Embryonic facial prominence (tissue), 1 donor: ENCODE data around the gene TMEM176B.

Source experiments
- DNase-seq: peaks from one replicate; pipeline ENCODE4 v3.0.0-alpha.2; 2016; ENCODE audit errors: extremely low spot score

The TMEM176B gene

DNA sequence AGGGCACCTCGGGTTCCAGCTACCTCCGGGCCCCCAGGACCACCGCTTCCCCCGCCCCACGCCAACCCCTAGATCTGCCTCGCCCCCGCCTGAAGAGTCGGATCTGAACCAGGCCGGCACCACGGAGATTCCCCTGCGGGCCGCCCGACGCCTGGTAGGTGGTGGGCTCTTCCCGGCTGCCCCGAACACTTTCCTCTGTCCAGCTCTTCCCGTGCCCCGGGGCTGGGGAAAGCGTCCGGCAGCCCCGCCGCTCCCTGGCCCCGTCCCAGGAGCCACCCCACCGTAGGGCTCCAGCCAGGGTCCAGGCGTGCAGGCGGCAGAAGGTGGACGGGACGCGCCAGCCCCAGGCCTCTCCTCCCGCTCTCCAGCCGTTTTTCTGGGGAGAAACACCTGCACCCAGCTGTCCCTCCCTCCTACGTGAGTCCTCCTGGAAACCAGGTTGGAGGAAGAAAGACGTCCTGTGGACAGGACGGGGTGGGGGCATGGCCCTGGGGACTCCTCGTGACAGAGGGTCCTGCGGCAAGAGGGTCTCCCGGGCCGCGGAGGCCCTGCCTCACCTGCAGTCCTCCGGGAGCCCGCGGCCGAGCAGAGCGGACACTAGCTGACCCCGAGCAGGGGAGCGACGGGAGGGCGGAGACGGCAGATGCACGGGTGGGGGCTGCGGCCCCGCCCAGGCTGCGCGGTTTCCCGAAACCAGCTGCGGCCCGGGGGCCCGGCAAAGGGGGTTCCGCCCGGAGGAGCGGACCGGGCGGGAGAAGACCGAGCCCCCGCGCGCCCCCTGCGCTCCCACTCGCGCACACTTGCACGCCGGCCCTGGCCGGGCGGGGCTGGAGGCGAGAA, at the start of gene TMEM176B:
Gene TMEM176B, minus strand, starts transcription at position 624 of the 840 bp plus-strand sequence. CDS start 3,795 bp downstream, outside the sequence.
- no peak for DNase-seq

DNA sequence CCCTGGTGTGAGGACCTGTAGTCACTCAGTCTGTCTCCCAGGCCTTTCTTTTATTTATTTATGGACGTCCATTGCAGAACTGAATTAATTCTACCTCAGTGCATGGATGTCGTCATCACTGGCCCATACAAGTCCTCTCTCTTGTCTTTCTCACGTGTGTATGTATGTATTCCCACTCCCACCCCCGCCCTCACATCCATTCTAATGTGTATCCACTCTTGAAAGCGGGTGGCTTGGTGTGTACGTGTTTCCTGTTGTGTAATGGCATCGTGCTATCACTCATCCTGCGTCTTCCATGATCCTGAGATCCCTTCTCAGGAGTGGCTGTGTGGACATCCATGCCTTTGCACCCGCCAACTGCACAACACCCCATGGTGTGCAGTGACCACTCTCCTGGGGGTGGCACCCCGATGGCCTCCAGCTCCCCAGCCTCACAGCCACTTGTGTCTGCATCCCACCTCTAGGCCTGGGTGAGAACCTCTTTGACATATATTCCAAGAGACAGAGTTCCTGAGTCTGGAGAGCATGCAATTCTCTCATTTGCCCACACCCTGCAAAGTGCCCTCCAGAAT, 49.1 kb upstream of the TMEM176B start:
- no peak for DNase-seq

DNA sequence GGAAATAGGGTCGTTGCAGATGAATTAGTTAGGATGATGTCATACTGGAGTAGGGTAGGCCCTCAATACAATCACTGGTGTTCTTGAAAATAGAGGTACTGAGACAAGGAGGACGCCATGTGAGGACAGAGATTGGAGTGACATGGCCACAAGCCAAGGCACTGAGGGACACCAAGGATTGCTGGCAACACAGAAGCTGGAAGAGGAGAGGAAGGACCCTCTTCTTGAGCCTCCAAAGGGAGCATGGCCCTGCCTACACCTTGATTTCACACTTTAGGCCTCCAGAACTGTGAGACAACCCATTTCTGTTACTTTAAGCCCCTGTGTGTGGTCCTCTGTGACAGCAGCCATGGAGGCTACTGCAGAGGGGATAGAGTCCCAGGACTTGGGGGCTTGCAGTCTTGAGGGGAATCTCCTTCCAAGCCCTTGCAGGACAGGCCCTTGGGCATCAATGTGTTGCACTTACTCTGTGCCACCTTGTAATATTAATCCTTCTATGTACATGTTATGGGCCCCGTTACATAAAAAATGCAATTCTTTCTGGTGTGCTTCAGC, 48.5 kb upstream of the TMEM176B start:
- DNase-seq, result no peak

DNA sequence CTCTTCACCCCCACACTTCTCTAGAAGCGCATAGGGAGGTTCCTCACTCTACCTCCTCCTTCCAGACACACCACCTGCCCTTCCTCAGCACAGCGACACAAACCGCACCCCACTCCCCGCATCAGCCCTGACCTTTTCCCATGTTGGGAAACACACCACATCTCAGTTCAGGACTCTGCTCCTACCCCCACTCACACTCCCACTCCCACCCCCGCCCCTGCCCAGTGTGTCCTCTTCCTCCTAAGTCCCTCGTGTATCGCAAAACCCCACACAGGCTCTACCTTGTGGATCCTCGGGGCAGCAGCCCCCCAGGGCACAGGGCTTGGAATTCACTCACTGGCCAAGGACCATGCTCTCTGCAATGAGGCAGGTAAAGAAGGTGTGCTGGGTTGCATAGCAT, 47.9 kb upstream of the TMEM176B start:
- no peak for DNase-seq

DNA sequence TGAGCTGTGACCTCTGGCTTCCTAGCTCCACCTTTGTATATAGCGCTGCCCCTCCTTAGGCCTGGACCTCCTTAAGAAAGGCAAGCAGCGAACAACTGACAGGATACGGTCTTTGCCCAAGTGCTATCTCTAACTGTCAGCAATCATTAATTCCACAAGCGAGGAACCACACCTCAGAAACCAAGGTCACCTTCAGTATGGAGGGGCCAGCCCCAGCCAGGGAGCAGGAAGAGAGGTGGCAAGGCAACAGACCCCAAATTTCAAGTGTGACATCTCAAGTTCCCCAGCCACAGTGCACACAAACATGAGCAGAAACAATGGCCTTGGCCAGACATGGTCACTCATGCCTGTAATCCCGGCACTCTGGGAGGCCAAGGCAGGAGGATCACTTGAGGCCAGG, 47.4 kb upstream of the TMEM176B start:
- DNase-seq, result no peak

DNA sequence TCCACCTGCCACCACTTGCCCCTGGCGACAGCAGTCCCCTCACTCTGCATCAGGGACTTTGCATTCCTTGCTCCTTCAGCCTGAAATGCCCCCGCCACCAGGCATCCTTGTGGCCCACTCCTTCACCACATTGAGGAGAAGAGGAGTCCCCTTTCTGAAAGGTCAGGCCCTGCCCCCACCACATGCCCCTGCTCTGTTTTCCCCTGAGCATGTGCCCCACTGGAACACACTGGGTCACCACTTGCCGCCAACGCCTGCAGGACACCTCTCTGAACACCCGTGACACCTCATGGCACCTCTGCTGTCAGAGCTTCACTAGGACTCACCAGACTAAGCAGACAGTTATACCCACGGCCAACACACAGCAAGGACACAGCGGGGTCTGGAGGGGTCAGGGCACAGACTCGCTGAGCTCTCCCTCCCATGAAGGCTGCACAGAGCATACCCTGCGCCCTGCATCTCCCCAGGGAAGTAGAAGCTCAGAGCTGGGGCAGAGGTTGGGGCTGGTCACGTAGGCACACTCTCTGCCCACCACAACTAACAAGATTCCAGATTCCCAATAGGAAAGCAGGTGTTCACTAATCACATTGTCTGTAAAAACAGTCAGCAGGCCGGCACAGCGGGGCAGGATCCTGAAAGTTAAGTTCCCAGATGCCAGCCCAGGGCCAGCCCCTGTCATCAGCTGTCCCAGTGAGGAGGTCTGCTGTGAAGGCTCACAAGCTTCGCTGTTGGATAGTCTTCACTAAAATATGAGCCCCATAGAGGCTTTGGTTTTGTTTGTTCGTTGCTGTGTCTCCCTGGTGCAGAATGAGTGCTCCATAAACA, 46.3 kb upstream of the TMEM176B start:
- no peak for DNase-seq

DNA sequence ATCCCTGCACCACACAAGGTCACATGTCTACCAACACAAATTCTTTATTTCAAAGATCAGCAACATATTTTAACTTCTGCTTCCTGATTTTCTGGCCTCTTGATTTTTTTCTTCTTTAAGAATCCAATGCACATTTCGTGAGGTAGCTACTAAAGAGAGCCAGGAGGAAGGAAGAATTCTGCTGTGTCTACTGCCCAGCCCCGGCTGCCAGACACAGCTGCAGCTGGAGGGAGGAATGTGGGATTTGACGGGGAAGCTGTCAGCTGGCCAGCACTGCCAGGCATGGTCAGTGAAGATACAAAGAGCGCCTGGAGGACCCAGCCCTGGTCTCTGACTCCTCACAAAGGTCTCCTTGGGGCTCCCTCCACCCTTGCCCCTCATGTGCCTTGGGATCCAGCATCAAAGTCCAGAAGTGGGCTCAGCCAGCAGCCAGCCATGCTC, 45.3 kb upstream of the TMEM176B start:
- DNase-seq, result no peak

DNA sequence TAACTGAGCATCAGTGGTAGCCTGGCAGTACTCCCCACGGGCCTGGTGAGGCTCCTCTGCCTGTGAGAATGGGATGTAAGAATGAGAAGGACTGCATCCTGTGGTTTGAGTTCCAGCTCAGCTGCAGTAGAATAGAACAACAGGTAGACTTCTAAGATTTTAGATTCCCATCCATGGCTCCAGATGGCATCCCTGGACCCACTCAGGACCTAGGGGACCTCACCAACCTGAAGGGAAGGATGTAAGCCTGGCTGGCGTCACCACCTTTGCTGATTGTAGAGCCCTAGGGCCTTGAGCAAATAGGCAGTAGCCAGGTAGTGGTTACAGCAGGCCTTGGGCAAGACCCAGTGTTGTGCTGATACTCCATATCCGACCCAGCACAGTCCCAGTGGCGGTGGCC, 42.6 kb upstream of the TMEM176B start:
- no peak for DNase-seq

DNA sequence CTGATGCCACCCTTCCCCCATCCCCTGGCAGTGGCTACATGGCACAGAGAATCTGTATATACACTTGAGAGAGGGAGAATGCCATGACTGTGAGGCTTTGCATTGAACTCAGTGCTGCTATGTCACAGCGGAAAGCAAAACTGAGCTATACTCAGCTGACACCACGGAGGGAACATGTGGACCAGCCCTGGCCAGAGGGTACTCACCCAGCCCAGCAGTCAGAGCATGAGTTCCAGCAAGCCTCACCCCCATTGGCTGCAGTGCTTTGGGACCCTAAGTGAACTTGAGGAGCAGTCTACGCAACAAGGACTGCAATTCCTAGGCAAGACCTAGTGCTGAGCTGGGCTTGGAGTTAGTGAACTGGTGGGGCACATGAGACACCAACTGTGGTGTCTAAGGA, 41.9 kb upstream of the TMEM176B start:
- no peak for DNase-seq

DNA sequence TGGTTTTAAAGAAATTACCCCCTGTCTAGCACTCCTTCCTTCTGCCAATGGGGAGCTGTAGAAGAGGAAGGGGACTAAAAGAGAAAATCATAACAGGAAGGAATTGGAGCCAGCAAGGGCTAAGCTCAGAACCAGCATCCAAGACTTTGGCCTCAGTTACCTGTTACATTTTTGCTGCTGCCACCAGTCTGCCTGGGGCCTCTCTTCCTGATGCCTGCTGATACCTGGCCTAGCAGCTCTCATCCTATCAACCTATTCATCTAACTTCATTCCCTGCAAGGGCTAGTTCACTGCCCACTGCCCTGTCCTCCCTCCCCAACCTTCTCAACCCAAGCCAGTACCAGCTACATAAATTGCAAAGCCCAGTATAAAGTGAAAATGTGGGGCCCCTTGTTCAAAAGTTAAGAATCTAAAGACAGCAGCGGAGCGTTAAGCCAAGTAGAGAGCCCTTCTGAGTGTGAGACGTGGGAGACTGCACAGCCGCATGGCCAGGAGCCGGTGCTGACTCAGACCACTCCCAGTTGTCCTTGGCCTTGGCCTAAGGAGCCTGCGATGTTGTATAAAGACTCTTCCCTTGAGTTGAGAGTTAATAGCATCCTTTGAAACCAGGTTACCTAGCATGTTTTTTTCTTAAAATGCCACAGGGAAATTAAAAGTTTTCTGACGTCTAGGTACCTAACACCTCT, 38.9 kb upstream of the TMEM176B start:
- no peak for DNase-seq

DNA sequence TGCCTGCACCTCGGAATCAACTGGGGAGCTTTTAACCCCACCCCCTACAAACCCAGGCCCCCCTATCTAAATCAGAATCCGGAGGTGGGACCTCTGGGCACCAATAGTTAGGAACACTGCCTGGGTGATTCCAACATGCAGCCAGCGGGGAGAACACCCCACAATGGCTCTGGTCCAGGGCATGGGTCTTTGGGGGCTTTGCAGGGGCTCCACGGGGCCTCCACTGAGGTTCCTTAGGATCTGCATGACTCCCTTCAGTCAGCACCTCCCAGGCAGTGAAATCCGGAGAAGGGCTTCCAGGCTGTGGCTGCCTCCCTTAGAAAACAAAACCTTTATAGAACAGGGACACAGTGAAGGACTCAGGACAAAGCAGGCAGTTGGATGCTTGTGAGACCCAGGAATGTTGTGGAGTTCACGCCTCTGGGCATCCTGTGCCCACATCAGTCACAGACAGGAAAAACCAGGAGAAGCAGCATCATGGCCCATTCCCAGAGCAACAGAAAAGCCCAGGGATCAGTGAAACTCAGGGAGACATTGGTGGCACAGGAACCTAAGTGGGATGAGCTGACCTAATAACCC, 35.6 kb upstream of the TMEM176B start:
- no peak for DNase-seq

DNA sequence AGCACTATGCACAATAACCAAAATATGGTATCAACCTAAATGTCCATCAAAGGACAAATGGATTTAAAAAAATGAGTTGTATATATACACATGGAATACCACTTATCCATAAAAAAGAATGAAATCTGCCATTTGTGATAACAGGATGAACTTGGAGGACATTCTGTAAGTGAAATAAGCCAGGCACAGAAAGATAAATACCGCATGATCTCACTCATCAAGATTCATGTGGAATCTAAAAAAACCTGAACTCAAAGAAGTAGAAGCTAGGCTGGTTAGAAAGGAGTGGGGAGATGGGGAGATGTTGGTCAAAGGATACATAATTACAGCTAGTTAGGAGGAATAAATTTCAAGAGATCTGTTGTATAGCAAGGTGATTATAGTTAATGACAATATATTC, 34.9 kb upstream of the TMEM176B start:
- DNase-seq, result no peak

DNA sequence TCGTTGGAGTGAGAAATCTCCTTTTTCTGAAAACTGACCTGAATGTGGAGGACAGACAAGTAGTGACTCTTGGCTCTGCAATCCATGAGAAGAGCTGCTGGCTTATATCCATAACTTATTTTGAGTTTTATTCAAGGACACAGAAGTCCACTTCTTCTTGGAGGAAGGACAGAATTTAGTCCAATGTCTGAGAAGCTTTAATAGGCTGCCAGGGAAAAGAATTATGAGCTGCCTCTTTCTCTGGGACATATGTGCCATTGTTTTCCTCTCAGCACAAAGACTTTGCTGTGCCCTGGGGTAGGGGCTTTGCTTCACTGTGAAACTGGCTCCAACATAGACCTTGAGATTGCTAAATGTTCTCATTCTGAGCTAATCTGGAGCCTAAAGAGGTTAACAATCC, 31.7 kb upstream of the TMEM176B start:
- DNase-seq, result no peak

DNA sequence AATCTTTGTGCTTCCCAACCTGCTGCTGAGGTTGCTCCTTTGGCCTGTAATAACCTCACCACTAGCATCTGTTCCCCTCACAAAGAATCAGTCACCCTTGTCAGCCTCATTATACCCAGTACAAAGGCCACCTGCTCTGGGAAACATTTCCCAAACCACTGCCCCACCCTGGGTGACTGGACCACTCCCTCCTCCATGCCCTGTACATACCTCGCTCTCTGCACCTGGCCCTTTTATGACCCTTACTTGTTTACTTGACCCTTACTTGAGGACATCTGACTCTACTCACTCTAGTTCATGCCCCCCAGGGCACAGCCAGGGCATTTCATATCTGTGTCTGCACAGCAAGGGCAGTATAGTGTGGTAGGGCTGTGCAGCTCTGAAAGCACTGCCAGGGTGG, 30.8 kb upstream of the TMEM176B start:
- no peak for DNase-seq

DNA sequence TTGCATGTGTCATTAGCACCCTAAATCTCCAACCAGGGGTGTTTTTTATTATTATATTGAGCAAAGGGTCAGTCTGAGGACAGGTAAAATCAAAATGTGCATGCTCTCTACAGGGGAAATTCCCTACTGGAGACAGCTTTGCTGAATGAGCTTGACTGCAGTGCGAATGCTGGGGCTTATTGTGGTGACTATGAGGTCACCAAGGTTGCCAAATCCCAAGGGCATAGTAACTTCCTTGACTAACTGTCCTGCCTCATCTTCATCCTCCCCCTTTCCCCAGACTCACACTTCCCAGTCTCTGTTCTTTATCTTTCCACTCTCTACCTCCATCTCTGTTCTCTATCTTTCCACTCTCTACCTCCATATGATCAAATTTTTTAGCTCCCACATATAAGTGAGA, 29.3 kb upstream of the TMEM176B start:
- no peak for DNase-seq

DNA sequence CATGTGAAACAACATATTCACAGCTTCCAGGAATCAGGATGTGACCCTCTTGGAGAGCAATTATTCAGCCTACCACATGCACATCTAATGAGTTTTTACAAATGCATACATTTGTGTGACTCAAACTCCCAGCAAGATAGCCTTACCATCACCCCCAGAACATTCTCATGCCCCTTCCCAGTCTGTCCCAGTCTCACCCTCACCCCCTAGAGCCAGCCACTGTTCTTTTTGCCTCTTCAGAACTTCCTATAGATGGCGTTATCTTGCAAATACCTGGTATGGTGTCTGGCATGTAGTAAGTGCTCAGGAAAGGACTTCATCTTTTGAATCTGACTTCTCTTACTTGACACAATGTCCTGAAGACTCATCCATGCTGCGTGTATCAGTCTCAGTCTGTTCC, 28.2 kb upstream of the TMEM176B start:
- DNase-seq, result no peak

DNA sequence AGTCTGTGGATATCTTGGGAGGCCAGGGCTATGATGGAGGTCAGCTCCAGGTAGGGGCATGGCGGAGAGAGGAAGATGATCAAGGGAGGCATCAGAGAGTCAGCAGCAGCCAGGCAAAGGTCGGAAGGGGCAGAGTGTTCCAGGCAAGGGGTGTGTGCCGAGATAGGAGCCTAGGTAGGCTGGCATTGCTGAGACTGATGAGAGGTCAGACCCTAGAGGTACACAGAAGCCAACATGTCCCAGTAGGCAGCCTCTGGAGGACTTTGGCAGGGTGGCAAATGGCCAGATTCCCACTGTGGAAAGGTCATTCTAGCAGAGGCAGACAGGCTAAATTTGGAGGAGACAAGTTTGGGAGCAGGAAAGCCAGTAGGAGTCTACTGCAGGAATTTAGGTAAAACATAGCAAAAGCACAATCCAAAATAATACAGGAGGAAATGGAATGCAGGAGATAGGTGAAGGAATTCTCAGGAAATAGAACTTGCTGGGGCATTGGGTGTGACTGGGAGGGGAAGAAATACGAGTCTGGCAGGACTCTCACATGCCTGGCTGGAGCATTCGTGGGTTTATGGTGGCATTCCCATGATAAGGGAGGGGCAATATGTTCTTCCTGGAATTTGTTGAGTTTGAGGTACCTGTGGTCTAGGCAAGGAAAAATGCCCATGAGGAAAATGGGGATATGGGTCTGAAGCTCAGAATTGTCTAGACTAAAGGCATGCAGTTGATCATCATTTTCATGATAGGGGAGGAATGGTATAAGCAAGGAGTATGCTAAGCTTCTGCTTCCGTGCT, 26.1 kb upstream of the TMEM176B start:
- no peak for DNase-seq

DNA sequence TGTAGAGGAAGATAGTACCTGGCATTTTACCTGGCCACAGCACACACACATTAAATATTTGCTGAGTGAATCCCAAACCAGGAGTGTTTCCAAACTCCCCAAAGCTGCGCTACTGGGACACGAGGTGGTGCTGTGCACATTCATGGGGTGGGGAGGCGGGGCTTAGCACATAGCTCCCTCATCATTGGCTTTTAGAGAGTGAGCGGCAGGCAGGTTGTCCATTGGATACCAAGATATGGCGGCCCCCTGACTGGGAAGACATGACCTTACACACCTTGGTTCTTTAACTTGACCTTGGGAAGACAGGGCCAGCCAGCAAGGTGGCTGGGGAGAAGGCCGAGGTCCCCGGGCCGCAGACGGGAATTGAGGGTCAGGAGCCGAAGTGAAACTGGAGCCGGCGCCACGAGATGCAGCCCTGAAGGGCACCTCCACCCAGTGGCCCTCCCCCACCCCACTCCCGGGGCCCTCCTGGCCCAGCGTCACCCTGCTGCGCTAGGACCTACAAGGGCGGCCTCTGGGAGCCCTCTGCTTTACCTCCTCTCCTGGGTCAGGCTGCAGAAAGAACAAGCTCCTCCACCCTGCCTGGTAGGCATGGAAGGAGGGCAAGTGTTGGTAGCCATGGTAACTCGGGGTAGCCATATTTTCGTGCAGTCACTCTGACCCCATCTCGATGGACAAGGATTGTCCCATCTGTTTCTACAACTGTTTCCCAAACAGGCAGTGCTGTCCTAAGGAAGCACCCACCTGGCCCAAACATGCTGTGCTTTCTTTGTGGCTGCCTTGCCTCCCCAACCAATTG, 24.4 kb upstream of the TMEM176B start:
- no peak for DNase-seq

DNA sequence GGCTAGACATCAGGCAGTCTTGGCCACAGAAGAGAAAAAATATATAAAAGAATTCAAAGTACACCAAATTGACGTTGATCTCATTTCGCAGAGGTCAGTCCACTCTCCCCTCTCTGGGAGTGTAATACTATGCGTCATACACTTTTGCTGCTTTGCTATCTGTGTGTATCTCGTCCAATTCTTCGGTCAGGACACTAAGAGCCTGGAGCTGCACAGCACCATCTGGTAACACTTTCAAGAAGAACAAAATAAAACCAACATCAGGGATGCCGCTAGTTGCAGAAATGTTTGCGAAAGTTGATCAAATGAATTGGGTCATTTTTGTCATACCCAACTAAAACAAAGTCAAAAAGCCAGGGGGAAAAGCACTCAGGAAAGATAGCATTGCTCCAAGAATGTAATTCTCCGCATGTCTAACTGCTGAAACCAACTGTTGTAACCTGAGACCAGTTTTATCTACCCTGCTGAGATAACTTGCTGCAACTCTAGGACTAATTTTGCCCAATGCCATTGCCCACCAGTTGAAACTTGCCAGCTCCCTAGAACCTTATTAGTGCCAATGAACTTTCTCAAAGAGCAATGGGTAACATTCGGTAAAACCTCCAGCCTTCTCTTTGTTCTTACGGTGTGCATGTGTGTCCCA, 23.4 kb upstream of the TMEM176B start:
- DNase-seq, result no peak
